GM21390 (cell line): ENCODE data around the gene CNBD2.
"Not testable (repeated sequence)": the region's sequence is repeated elsewhere in the genome, so short reads cannot be mapped to it uniquely, and the experiment has no call there.

Experiments used
- ATAC-seq: cut with Tn5 transposase; IDR thresholded peaks from one replicate; pipeline ENCODE4 v1.9.1; 2021; ENCODE audit not compliant: unreplicated experiment

The CNBD2 gene

DNA sequence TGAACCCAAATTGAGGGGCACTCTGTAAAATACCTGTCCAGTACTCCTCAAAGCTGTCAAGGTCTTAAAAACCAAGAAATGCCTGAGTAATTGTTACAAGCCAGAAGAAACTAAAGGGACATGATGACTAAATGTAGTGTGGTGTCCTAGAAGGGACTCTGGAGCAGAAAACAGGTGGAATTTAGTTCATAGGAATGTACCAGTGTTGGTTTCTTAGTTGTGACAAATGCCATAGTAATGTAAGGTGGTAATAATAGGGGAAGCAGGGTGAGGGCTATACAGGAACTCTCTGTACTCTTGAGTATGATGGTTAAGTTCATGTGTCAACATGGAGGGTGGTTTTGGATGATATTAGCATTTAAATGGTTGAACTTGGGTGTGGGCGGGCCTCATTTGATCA is 92.3 kb downstream of the CNBD2 start:
- ATAC-seq: no peak

GRCh38 chr20:36061754-36062153 is 93.4 kb downstream of the CNBD2 start:
- no peak for ATAC-seq

- ATAC-seq: no peak
Observed at GRCh38 chr20:36062799-36063198, 94.4 kb downstream of the CNBD2 start.

- no peak for ATAC-seq
Observed at GRCh38 chr20:36063916-36064657, 95.7 kb downstream of the CNBD2 start.

GRCh38 chr20:36064658-36065426 is 96.5 kb downstream of the CNBD2 start:
- peak; percentile 85 for ATAC-seq

- ATAC-seq: no peak
Observed at GRCh38 chr20:36065427-36065998, 97.1 kb downstream of the CNBD2 start.

GRCh38 chr20:36066777-36067176 is 98.4 kb downstream of the CNBD2 start:
- ATAC-seq: no peak

DNA sequence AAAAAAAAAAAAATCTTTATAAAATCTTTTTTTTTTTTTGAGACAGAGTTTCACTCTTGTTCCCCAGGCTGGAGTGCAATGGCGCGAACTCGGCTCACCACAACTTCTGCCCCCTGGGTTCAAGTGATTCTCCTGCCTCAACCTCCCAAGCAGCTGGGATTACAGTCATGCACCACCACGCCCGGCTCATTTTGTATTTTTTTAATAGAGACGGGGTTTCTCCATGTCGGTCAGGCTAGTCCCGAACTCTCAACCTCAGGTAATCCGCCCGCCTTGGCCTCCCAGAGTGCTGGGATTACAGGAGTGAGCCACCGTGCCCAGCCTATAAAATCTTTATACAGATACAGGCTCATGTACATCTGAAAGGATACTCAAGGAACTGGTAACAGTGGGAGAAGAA is 100.1 kb downstream of the CNBD2 start:
- not testable (repeated sequence) for ATAC-seq

GRCh38 chr20:36070451-36070850 is 102.1 kb downstream of the CNBD2 start:
- no peak for ATAC-seq

DNA sequence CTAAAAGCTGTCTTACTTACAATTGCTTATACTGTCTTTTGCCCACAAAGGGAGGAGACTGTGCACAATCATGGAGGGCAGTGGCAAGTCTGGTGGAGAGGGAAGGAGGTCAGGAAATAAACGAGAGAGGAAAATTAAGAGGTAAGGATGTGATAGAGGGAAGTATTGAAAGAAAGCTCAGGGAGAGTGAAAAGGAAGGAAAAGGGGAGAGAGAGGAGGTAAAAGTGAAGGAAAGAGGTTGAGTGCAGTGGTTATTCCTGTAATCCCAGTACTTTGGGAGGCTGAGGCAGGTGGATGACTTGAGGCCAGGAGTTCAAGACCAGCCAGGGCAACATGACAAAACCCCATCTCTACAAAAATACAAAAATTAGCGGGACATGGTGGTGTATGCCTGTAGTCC is 103.5 kb downstream of the CNBD2 start:
- no peak for ATAC-seq

GRCh38 chr20:36074983-36075382 is 106.6 kb downstream of the CNBD2 start:
- no peak for ATAC-seq

GRCh38 chr20:36077762-36078161 is 109.4 kb downstream of the CNBD2 start:
- ATAC-seq: not testable (repeated sequence)

DNA sequence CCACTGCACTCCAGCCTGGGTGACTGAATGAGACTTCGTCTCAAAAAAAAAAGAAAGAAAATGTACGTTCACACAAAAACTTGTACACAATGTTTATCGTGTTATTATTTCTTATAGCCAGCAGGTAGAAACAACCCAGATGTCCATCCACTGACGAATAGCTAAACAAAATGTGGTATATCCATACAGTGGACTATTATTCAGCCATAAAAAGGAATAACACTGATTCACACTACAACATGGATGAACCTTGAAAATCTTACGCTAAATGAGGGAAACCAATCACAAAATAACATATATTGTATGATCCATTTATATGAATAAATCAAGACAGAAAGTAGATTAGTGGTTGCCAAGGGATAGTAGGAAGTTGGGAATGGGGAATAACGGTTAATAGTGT is 111.1 kb downstream of the CNBD2 start:
- no peak for ATAC-seq

DNA sequence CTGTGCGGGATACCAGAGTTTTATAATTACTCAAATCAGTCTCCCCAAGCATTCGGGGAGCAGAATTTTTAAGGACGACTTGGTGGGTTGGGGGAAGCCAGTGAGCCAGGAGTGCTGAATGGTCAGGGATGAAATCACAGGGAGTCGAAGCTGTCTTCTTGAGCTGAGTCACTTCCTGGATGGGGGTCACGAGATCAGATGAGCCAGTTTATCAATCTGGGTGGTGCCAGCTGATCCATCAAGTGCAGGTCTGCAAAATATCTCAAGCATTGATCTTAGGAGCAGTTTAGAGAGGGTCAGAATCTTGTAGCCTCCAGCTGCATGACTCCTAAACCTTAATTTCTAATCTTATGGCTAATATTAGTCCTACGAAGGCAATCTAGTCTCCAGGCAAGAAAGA is 111.6 kb downstream of the CNBD2 start:
- not testable (repeated sequence) for ATAC-seq
